ENCODE measurements around the gene DRAXIN.

DRAXIN gene

DNA sequence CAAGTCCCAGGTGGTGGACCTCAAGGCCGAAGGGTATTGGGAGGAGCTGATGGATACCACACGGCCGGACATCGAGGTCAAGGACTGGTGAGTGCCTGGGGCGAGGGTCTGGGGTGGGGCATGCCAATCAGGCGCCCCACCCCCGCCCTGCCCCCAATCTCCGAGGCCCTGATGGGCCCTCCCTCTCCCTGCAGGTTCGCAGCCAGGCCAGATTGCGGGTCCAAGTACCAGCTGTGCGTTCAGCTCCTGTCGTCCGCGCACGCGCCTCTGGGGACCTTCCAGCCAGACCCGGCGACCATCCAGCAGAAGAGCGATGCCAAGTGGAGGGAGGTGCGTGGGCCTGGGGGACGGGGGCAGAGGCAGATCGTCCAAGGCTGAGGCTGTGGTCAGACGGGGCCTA lies 33.0 kb upstream of the DRAXIN start:
- DNase-seq, result no peak

GRCh38 chr1:11659748-11660147 lies 31.8 kb upstream of the DRAXIN start:
- DNase-seq, result no peak

DNA sequence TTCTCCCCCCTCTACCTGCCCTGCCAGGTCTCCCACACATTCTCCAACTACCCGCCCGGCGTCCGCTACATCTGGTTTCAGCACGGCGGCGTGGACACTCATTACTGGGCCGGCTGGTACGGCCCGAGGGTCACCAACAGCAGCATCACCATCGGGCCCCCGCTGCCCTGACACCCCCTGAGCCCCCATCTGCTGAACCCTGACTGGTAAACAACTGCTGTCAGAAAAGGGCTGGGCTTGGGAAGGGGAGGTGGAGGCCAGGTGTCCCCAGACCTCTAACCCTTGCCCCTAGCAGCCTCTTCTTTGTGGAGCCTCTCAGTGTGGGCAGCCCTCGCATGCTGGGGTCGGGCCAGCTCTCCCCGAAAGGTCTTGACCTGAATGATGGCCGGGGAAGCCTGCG lies 30.4 kb upstream of the DRAXIN start:
- DNase-seq, result no peak

- no peak for DNase-seq
Measured at GRCh38 chr1:11664336-11665065, 27.0 kb upstream of the DRAXIN start.

- DNase-seq, result no peak
Measured at GRCh38 chr1:11668516-11668915, 23.0 kb upstream of the DRAXIN start.

DNA sequence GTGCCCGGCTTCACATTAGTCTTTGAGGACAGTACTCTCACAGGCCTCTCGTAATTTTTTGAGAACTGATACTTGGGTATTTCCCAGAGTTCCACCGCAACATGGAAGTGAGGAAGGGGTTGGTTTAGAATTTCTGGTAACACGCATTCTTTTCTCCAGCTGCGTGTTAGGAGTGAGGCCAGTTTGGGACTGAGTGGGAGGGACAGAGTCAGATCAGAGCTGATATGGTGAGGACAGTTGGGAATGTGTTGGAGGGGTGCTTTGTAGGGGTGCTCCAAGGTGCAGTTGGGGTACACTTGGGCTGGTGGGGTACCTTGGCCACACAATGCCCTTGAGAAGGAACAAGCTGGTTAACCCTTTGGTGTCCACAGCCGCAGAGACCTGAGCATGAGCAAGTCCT lies 20.8 kb upstream of the DRAXIN start:
- no peak for DNase-seq

- DNase-seq, result no peak
Measured at GRCh38 chr1:11671205-11671543, 20.3 kb upstream of the DRAXIN start.

GRCh38 chr1:11671544-11672286 lies 19.8 kb upstream of the DRAXIN start:
- no peak for DNase-seq

DNA sequence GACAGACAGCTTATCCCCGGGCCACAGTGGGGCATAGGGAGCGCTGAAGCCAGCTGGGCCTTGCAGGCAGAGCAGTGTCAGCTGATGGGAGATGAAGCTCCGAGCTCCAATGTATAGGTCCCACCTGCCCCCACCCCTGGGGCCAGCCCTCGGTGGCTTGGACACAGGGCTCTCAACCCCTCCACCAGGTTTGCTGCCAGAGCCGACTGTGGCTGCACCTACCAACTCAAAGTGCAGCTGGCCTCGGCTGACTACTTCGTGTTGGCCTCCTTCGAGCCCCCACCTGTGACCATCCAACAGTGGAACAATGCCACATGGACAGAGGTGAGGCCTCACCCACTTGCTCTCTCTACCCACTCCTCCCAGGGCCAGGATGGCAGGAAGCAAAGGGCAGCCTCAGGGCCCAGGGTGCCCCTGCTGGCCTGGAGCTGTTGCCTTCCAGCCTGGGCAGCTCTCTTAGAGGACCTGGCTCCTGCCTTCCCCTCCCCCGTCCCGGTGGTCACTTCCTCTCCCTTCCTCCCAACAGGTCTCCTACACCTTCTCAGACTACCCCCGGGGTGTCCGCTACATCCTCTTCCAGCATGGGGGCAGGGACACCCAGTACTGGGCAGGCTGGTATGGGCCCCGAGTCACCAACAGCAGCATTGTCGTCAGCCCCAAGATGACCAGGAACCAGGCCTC lies 18.3 kb upstream of the DRAXIN start:
- DNase-seq, result no peak

DNA sequence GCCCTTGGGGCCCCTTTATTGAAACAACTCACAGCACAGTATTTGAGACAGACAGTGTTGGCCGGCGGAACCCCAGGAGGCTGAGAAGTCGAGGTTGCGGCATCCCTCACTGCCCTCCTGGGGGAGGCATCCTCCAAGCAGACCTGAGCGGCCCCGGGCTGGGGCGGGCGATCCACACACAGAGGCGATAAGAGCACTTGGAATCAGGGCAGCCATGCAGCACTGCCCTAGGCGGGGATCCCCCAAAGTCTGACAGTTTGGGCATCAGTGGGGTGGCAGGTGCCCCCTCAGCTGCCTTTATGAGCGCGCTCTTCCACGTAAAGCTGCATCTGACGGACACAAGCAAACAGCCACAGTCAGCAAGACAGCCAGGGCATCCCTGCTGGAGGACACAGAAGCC lies 17.0 kb upstream of the DRAXIN start:
- no peak for DNase-seq

GRCh38 chr1:11675325-11675724 lies 16.2 kb upstream of the DRAXIN start:
- no peak for DNase-seq

DNA sequence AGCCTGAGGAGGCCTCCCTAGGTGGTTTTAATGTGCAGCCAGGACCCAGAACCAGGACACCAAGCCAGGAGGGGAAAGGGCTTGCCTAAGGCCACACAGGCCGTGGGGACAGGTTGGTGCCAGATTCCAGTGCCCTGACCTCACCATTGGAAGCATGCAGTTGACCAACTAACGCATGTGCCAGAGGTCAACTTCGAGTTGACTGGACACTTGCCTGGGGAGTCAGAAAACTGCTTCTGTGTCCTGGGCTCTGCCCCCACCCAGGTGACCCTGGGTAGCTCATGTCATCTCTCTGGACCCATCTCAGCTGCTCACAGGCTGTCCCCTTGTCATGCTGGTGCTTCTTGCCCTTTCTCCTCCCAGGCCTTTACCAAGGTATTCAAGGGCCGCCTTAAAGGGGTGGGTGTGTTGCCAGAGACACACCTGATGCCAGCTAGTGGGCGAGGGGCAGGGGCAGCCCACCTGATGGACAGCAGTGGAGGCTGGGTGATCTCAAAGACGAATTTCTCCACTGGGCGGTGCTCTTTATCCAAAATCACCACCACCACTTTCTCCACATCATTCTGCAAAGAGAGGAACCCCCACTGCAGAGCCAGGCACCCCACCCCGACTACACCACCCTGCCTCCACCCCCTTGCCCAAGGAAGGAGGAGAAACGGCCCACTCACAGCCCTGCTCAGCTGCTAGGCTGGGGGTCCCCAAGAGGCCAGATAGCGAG lies 15.0 kb upstream of the DRAXIN start:
- no peak for DNase-seq

- DNase-seq, result no peak
Measured at GRCh38 chr1:11678442-11678841, 13.1 kb upstream of the DRAXIN start.

DNA sequence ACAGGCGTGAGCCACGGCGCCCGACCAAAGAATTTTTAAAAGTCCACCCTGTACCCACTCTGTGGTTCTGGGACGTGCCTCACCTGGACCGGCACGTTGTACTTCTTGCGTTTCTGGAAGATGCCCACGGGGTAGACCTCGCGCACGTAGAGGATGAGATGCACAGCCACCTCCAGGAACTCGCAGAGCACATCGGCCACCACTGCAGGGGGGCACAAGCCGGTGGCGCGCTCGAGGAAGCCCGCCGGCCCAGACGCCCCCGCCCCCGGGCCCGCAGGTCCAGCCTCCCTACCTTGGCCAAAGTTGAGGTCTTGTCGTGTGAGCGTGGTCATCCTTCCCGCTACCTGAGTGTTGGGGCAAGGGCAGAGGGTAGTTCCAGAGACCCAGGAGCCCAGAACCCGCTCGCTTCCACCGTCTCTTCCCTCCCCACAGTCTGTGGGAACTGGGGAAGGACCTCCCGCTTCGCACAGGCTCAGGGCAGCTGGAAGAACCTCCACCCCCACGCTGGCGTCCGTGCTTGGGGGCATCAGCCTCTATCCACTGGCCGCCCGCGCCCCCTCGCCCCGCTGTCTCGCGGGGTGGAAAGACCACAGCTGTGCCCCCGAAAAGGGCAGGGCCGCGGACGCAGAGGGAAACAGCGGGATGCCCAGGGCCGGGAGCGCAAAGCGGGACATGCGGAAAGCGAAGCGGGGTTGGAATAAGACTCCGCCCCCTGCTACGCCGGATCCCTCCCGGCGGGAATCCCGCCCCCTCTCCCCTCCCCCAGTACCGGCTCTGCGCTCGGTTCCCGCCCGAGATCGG lies 11.0 kb upstream of the DRAXIN start:
- DNase-seq, result no peak

DNA sequence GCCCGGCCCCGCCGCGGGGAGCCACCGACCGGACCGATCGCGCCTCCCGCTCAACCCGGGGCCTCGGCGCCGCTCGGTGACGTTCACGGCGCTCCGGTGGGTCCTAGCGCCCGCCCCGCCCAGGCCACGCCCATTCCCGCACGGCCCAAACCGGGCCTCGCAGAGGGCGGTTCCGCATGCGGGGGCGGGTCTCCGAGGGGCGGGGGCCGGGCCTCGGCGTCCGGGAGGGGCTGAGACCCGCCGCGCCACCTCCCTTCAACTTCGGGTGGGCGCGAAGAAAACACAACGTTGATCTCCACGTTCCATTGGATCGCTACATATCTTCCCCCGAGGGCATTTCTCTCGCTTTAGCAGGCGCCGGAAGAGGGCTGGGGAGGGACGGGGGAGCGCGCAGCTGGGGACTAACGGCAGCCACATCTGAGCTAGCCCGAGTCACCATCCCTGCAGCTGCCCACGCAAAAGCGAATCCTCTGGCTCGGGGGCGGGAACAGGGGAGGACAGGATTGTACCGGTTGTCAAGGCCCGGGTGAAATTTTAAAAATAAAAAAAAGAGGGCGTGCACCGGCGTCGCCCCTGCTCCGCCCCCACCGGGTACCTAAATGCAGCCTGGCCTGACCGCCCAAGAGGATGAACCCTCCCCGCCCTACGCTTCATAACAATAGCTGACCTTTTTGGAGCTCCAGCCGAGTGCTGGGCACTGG lies 10.3 kb upstream of the DRAXIN start, which contains the start of gene MAD2L2:
TSS of gene MAD2L2 (minus strand) at position 78 of the 701 bp plus-strand sequence. CDS start 547 bp downstream, outside the sequence.
- DNase-seq, result peak; percentile 80

DNA sequence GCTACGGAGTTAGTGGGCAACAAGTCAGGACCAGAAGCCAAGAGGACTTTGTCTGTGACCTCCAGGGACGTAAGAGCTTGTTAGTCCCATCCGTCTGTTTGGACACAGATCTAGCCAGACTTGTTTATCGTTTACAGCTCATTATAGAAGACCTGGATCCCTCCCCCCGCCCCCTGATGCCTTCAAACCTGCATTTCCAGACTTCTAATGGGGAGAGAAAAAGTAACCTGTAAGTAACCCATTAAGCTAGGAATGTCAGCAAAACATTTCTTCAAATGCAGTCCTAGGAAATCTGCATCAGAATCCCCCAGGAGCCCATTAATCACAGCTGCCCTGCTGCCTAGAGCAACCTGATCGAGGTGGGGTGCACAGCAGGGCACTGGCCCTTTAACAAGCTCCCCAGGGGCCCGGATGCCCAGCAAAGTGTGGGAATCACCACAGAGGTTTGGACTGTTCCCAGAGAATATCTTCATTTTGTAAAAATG lies 9.2 kb upstream of the DRAXIN start:
- DNase-seq, result no peak

DNA sequence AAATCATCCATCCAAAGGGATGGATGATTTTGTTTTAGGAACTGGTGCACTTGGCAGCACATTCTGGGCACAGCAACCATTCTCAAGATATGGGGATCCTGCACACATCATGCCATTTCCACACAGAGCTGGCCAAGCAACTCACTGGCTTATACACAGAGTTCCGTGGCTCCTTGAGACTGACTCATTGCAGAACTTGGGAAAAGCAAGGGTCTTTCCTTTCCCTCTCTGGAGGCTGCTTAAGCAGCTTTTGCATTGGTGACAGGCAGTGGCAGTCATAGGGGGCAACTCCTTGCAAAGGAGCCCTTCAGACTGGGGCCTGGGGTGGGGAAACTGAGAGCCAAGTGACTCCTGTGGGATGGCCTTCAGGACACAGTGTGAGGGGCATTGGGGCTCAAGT lies 8.7 kb upstream of the DRAXIN start:
- DNase-seq, result no peak

GRCh38 chr1:11684070-11684469 lies 7.4 kb upstream of the DRAXIN start:
- peak; percentile 28 for DNase-seq

DNA sequence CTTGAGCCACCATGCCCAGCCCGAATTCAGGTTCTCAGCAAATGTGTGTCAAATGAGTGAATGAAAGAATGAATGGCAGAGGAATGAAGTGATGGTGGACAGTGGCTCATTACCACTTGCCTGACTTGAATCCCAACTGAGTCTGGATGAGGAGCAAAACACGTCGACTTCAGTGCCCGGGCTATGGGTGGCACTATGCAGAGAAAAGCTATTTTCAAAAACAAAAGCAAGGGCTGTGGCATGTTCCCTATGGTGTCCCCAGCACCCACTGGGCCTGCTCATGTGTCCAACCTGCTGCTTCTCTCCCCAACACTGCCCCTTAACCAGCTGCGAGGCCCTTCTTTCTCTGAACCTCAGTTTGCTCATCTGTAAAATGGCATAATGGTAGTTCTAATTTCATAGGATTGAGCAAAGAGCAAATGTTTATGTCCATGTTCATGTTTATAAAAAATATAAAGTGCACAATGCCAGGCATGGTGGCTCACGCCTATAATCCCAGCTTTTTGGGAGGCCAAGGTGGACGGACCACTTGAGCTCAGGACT lies 6.2 kb upstream of the DRAXIN start:
- no peak for DNase-seq

- DNase-seq, result no peak
Measured at GRCh38 chr1:11688506-11688905, 3.0 kb upstream of the DRAXIN start.

Measured in fibroblast of skin of right quadriceps (primary cell).